Stimulated activated CD8-positive, alpha-beta memory T cell treated with anti-CD3 and anti-CD28 coated beads, Interleukin-12 subunit alpha, Interleukin-12 subunit beta, amount 100 ng/mL, for 24 hours (primary cell): Measurements from ENCODE around the gene PSMA8.
"Not testable (repeated sequence)": the region's sequence is repeated elsewhere in the genome, so short reads cannot be mapped to it uniquely, and the experiment has no call there.

Experiments used
- DNase-seq: peaks from one replicate; pipeline ENCODE4 v3.0.0-alpha.2; 2020; ENCODE audit errors: extremely low read depth

PSMA8 gene

DNA sequence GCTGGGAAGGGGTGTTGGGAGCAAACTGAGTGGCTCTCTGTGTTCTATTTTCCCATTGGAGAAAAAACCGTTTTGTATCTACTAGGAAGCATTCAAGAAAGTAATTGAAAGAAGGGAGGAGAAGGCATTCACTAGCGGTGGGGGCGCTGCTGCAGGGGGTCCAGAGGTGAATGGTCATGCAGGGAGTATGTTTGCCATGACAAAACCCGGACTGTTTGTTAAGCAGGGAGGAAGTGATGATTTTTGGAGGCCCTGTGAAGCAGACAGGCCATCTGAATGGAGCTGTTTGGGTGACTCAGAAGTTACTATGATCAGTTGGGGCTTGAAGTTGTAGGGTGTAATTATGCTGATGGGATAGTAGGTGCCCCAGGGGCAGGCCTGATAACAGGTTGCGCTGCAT lies 99.5 kb downstream of the PSMA8 start:
- DNase-seq, result no peak

GRCh38 chr18:26237363-26237762 lies 103.7 kb downstream of the PSMA8 start:
- not testable (repeated sequence) for DNase-seq

- not testable (repeated sequence) for DNase-seq
Observed at GRCh38 chr18:26238718-26239117, 105.0 kb downstream of the PSMA8 start.

DNA sequence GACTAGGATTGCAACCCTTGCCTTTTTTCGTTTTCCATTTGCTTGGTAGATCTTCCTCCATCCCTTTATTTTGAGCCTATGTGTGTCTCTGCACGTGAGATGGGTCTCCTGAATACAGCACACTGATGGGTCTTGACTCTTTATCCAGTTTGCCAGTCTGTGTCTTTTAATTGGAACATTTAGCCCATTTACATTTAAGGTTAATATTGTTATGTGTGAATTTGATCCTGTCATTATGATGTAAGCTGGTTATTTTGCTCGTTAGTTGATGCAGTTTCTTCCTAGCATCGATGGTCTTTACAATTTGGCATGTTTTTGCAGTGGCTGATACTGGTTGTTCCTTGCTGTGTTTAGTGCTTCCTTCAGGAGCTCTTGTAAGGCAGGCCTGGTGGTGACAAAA lies 108.7 kb downstream of the PSMA8 start:
- DNase-seq, result not testable (repeated sequence)
